GM13977 (cell line): ENCODE results near the gene SPRY1.

ENCODE experiments used
- DNase-seq: peaks from one replicate; pipeline ENCODE4 v3.0.0; 2012; ENCODE audit warnings: low spot score
- in situ Hi-C: fragments of 300-500 bp; cut with MboI; formaldehyde crosslinking; loops from one replicate; pipeline ENCODE4 v1.12.0; 2022; ENCODE audit warnings: low sequenced_read_pairs, low pct_unique_long_range_greater_than_20kb, mixed read lengths, inconsistent platforms; ENCODE audit not compliant: unreplicated experiment
- TF ChIP-seq, protein P1 (sequence below): IDR thresholded peaks from 2 replicates; pipeline ENCODE4 v1.5.1; 2012; ENCODE audit warnings: mild to moderate bottlenecking, control low read depth; ENCODE audit not compliant: insufficient read depth; ENCODE audit errors: extremely low read depth, missing control alignments

The SPRY1 gene

DNA sequence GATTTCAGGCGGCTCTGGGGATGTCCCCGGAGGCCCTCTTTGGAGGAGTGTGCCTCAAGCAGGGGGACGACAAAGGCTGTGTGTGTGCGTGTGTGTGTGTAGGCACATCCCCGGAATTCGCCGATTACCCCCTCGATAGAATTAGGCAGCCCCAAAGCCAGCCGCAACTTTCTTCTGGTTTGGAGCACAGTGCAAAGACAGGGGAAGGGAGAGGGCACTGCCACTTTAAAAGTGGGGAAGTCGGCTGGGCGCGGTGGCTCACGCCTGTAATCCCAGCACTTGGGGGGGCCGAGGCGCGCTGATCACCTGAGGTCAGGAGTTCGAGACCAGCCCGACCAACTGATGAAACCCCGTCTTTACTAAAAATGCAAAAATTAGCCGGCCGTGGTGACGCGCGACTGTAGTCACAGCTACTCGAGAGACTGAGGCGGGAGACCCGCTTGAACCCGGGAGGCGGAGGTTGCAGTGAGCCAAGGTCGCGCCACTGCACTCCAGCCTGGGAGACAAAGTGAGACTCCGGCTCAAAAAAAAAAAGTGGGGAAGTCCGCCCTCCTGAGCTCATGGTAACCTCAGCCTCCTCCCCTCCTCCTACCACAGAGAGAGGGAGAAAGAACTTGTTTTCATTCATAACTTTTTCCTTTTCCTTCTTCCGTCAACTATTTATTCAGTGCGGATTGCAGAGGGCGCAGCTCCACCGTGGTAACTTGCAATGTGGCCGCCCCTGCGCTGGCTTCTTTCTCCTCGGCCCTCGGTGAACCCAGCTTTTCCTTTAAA lies 2.4 kb downstream of the SPRY1 start:
- TF ChIP-seq, protein P1, sequence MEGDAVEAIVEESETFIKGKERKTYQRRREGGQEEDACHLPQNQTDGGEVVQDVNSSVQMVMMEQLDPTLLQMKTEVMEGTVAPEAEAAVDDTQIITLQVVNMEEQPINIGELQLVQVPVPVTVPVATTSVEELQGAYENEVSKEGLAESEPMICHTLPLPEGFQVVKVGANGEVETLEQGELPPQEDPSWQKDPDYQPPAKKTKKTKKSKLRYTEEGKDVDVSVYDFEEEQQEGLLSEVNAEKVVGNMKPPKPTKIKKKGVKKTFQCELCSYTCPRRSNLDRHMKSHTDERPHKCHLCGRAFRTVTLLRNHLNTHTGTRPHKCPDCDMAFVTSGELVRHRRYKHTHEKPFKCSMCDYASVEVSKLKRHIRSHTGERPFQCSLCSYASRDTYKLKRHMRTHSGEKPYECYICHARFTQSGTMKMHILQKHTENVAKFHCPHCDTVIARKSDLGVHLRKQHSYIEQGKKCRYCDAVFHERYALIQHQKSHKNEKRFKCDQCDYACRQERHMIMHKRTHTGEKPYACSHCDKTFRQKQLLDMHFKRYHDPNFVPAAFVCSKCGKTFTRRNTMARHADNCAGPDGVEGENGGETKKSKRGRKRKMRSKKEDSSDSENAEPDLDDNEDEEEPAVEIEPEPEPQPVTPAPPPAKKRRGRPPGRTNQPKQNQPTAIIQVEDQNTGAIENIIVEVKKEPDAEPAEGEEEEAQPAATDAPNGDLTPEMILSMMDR: peak; percentile 17
- in situ Hi-C loops: loop anchor here (25.0 kb wide), 1 partner anchor 263 kb away; no protein-coding TSS in a partner anchor

DNA sequence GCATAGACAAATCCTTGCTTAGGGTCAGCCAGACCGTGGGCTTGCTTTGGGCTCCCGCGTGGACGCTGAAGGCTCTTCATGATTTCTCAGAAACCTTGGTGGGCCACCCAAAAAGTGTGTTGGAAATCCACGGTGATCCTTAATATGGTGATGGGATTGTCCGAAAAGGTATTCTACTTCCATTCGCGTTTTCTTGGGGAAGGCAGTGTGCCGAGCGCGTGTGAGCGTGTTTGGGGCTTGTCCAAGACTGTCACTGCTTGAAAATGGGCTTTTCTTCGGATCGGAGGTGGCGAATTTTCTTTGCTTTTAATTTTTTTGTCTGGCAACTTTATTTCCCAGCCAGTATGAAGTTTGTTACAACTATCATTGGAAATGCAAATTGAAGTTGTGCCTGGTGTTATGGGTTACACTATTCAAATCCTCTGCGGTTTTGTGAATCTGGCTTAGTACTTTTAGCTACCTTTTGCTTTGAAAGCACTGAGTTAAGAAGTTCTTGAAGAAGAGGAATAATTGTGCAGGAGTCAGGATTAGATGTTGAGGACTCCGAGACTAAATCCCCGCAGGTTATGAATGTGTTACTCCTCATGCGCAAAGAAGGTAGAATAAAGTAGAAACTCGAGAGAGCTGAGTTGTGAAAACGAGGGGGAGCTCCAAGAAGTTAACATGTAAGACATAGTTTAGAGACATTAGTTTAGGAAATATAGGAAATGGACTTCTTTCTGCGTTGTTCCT lies 3.2 kb downstream of the SPRY1 start:
- in situ Hi-C loops: loop anchor here (25.0 kb wide), 1 partner anchor 263 kb away; no protein-coding TSS in a partner anchor
- TF ChIP-seq, protein P1: no peak
- DNase-seq: no peak

More for the DNA sequence above, 2.4 kb downstream of the SPRY1 start:
- peak; percentile 60 for DNase-seq

DNA sequence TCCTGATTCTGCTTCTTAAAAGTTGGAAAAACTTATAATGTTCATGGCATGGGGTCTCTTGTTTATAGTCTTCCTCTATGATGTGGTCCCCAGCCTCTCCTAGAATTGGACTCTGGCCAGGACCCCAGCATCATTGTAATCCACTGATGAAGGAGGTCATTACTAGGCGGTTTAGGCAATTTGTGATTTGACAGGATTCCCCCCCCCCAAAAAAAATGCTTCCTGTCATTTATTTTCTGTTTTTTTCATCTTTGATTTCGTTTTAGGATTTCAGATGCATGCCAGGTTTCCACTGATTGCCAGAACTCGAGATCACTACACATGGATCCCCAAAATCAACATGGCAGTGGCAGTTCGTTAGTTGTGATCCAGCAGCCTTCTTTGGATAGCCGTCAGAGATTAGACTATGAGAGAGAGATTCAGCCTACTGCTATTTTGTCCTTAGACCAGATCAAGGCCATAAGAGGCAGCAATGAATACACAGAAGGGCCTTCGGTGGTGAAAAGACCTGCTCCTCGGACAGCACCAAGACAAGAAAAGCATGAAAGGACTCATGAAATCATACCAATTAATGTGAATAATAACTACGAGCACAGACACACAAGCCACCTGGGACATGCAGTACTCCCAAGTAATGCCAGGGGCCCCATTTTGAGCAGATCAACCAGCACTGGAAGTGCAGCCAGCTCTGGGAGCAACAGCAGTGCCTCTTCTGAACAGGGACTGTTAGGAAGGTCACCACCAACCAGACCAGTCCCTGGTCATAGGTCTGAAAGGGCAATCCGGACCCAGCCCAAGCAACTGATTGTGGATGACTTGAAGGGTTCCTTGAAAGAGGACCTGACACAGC lies 4.9 kb downstream of the SPRY1 start:
- in situ Hi-C loops: no loop called here
- TF ChIP-seq, protein P1: no peak
- DNase-seq: no peak

DNA sequence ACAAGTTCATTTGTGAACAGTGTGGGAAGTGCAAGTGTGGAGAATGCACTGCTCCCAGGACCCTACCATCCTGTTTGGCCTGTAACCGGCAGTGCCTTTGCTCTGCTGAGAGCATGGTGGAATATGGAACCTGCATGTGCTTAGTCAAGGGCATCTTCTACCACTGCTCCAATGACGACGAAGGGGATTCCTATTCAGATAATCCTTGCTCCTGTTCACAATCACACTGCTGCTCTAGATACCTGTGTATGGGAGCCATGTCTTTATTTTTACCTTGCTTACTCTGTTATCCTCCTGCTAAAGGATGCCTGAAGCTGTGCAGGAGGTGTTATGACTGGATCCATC lies 5.5 kb downstream of the SPRY1 start:
- no peak for DNase-seq
- TF ChIP-seq, protein P1: no peak
- in situ Hi-C loops: no loop called here

DNA sequence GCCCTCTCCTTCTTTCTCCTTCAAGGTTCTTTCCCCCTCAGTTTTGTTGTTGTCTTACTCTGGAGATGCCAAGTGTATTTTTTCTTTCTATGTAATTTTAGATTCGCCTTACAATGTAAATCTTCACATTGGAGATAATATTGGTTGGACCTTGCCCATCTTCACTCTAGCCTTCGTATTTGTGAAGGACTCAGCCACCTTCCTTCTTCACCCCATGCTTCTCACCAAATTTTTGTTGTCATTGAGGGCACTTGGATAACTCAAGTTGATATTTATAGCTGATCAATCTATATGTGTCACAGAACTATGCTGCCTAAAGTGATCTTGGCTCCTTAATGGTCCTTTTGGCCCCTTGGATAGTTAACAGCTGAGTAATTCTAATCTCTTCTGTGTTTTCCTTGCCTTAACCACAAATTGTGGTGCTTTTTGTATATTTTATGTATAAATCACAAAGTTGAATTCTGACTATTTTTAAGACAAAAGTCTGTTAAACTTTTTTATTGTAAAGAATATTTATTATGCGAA lies 6.5 kb downstream of the SPRY1 start:
- in situ Hi-C loops: no loop called here
- DNase-seq: no peak
- TF ChIP-seq, protein P1: no peak

DNA sequence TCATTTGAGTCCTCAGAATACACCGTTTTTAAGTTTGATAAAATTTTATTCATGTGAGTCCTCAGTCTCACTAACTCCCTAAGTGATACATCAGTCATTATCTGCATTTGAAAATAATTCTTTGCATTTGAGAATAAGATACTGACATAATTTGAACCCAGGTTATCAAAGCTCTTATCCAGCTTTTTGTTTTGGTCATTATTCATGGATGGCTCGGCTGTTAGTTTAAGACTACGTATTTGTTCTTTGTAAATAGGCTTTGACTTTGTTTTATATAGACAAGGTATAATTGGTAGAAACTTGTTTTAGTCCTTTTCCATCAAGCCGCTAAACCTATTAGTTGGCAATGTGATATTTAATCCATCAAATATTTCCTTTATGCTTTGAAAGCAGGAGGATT lies 7.9 kb downstream of the SPRY1 start:
- in situ Hi-C loops: no loop called here
- TF ChIP-seq, protein P1: no peak
- DNase-seq: no peak
